Measurements from ENCODE around the gene SPCS2. TPM values are rescaled to one million over a fixed set of nuclear protein-coding genes. Genes with fewer than 3 reads are reported as not detected.

Gene SPCS2
- total RNA-seq, 1 donor from 2014 or later = 194 TPM

DNA sequence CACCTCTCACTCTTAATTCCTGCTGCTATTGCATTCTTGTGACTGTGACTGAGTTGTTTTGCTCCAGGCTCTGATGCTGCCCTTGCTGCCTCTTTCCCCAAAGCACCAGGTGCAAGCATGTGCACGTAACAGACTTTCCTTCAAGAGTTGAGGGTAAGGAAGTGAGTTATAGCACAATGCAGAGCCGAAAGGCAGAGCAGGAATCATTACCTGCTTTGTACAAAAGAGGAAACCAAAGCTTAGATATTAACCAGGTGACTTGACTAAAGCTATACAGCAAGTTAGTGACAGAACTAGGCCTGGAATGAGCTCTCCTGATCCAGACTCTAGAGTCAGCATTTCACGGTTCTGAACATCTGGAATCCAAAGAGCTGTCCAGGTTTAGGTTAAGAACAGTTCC is 73.2 kb downstream of the SPCS2 start:
- peaks cover 4% of the 10 kb centered on the region for H3K4me1 Mint-ChIP-seq (ENCODE audit: low read depth)
- H3K36me3 Mint-ChIP-seq (ENCODE audit: insufficient read depth) = peaks cover 9% of the 10 kb centered on the region
- no peaks in the 10 kb centered on the region for H3K27me3 Mint-ChIP-seq
- no peak overlapping the region for H3K4me3 Mint-ChIP-seq (ENCODE audit: low read depth)
- TF ChIP-seq, protein P1, sequence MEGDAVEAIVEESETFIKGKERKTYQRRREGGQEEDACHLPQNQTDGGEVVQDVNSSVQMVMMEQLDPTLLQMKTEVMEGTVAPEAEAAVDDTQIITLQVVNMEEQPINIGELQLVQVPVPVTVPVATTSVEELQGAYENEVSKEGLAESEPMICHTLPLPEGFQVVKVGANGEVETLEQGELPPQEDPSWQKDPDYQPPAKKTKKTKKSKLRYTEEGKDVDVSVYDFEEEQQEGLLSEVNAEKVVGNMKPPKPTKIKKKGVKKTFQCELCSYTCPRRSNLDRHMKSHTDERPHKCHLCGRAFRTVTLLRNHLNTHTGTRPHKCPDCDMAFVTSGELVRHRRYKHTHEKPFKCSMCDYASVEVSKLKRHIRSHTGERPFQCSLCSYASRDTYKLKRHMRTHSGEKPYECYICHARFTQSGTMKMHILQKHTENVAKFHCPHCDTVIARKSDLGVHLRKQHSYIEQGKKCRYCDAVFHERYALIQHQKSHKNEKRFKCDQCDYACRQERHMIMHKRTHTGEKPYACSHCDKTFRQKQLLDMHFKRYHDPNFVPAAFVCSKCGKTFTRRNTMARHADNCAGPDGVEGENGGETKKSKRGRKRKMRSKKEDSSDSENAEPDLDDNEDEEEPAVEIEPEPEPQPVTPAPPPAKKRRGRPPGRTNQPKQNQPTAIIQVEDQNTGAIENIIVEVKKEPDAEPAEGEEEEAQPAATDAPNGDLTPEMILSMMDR (IDR thresholded peaks at IDR 0.05; ENCODE audit: unreplicated experiment) = no peak
- DNase-seq (ENCODE audit: low spot score, unreplicated experiment) = no peak
- H3K9me3 Mint-ChIP-seq (ENCODE audit: low read depth) = peaks cover 13% of the 10 kb centered on the region
- no peak overlapping the region for H3K27ac Mint-ChIP-seq

DNA sequence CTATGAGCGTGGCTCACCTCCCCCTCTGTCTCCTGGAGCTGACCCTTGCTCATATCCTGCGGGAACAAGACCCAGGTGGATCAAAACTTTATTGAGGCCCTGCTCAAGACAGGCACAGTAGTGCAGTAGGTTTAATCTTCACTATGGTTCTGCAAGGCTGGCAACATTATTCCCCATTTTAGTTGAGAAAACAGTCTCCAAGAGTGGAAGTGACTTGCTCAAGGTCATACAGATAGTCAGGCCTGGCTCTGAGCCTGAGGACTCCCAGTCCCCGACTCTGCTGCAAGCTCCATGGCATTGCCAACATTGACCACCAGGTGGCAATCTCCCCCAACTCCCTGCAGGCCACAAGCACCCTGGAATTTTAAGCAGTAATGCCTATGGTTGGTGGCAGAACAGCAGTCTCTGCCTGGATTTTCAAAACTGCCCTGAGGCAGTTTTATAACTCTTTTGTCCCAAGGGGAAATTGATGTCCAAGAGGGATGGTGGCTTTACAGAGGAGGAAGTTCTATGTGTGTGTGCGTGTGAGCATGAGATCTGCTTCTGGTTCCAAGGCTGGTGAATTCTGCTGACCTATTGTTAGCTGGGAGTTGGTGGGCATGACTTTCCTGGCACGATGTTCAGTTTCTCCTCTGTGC is 73.8 kb downstream of the SPCS2 start:
- Mint-ChIP-seq H3K9me3 (ENCODE audit: low read depth) (peaks cover 11% of the 10 kb centered on the region), H3K36me3 (ENCODE audit: insufficient read depth) (peaks cover 9% of the 10 kb centered on the region), H3K4me1 (ENCODE audit: low read depth) (peaks cover 4% of the 10 kb centered on the region), H3K4me3 (ENCODE audit: low read depth) (no peak overlapping the region), H3K27ac (peak overlapping the region; percentile 68), H3K27me3 (no peaks in the 10 kb centered on the region)
- TF ChIP-seq, protein P1 (IDR thresholded peaks at IDR 0.05; ENCODE audit: unreplicated experiment) = peak; percentile 96
- peak; percentile 73 for DNase-seq (ENCODE audit: low spot score, unreplicated experiment)

DNA sequence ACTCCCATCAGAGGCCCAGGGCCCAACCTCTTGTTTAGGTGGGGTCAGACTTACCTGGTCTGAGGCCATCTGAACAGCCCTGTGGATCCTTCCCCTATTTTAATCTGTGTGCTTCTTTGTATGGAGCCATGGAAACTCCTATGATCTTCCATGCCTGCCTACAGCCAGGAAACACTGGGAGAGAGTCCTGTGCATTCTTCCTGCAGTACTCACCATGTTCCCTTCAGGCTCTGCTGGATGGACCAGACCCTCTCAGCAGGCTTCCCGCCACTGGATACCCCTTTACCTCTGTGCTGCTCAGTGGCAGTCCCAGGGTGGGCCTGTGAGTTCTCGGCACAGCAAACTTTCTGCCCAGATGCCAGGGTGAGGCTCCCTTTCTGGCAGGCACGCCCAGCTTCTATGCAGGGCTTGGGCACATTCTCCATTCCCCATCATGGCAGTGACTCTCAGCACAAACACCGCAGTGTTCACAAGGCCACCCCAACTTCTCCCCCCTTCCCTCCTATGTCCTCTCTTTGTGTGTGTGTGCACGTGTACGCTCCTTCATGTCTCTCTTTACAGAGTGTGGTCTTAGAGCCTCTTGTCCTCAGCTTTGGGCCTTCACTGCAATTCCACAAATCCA is 74.5 kb downstream of the SPCS2 start:
- H3K27ac Mint-ChIP-seq = peak overlapping the region; percentile 59
- DNase-seq (ENCODE audit: low spot score, unreplicated experiment) = no peak
- peaks cover 3% of the 10 kb centered on the region for H3K27me3 Mint-ChIP-seq
- H3K9me3 Mint-ChIP-seq (ENCODE audit: low read depth) = peaks cover 4% of the 10 kb centered on the region
- peaks cover 4% of the 10 kb centered on the region for H3K4me1 Mint-ChIP-seq (ENCODE audit: low read depth)
- no peak overlapping the region for H3K4me3 Mint-ChIP-seq (ENCODE audit: low read depth)
- TF ChIP-seq, protein P1 (IDR thresholded peaks at IDR 0.05; ENCODE audit: unreplicated experiment) = no peak
- peaks cover 5% of the 10 kb centered on the region for H3K36me3 Mint-ChIP-seq (ENCODE audit: insufficient read depth)

DNA sequence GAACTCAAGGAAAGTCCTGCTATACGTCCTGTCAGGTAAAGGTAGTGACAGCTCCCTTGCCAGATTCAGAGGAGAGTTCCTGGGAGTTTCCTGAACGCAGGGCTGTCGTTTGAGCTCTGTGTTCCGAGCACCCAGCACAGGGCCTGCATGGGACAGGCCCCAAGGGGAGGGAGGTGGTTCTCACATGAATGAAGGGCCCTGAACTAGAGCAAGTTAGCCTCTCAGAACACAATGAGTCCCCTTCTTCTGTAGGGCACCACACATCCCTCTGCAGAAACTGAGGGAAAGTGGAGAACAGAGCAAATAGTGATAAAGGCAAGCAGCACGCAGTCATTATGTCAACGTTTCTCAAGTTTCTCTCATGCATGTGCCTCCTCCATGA is 75.0 kb downstream of the SPCS2 start:
- Mint-ChIP-seq H3K36me3 (ENCODE audit: insufficient read depth) (peaks cover 2% of the 10 kb centered on the region), H3K9me3 (ENCODE audit: low read depth) (no peaks in the 10 kb centered on the region), H3K4me1 (ENCODE audit: low read depth) (peaks cover 4% of the 10 kb centered on the region), H3K27me3 (peaks cover 3% of the 10 kb centered on the region), H3K4me3 (ENCODE audit: low read depth) (no peak overlapping the region), H3K27ac (peak overlapping the region; percentile 59)
- TF ChIP-seq, protein P1 (IDR thresholded peaks at IDR 0.05; ENCODE audit: unreplicated experiment) = no peak
- no peak for DNase-seq (ENCODE audit: low spot score, unreplicated experiment)

DNA sequence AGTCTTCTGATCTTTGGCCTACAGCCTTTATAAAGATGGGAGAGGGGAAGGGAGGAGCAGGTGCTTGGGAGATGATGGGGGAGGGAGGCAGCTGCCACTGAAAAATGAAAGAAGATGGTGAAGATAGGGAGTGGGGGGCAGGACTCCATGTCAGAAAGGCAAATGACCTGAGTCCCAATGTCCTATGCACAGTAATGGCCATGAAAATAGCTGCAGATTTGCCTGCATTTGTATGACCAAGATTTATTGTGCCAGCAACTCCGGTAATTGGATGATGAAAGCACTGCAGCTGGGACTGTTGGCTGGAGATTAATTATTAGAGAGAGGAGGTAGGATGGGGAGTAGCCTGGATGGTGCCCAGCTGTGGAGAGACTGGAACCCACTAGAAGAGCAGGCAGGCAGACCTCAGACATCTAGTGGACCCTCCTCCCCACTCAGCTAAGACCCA is 75.7 kb downstream of the SPCS2 start:
- TF ChIP-seq, protein P1 (IDR thresholded peaks at IDR 0.05; ENCODE audit: unreplicated experiment) = no peak
- Mint-ChIP-seq H3K4me1 (ENCODE audit: low read depth) (peaks cover 4% of the 10 kb centered on the region), H3K36me3 (ENCODE audit: insufficient read depth) (peaks cover 2% of the 10 kb centered on the region), H3K27me3 (peaks cover 3% of the 10 kb centered on the region), H3K4me3 (ENCODE audit: low read depth) (no peak overlapping the region), H3K9me3 (ENCODE audit: low read depth) (no peaks in the 10 kb centered on the region), H3K27ac (no peak overlapping the region)
- no peak for DNase-seq (ENCODE audit: low spot score, unreplicated experiment)

Data from progenitor cell of endocrine pancreas (in vitro differentiated cells).